ENCODE results near the gene ZNF135.
A peak's percentile ranks its signal among the peaks of the same experiment; 100 is the strongest.

ZNF135 gene

GRCh38 chr19:58097781-58098681, 38.9 kb downstream of the ZNF135 start, which contains the start of gene ZSCAN18:
Gene ZSCAN18 (minus strand): TSS chr19:58098231. CDS start chr19:58090267, 7,964 bp downstream.
- H3K36me3 ChIP-seq (ENCODE audit: insufficient read depth, low read length) = peaks cover 8% of the 10 kb centered on the region
- H3K27ac ChIP-seq (ENCODE audit: low read depth, low read length) = peak within 1 kb of the TSS; percentile 95
- no peaks in the 10 kb centered on the region for H3K27me3 ChIP-seq (ENCODE audit: control insufficient read depth in 1 of 2, insufficient read depth in 2 of 2, low read length in 2 of 2)
- H3K9ac ChIP-seq (ENCODE audit: low read length) = peak within 1 kb of the TSS; percentile 95
- peak within 1 kb of the TSS; percentile 80 to 97 for H3K4me3 ChIP-seq (ENCODE audit: low read depth in 1 of 2, low read length in 2 of 2)
- peaks cover 10% of the 10 kb centered on the region for H3K4me1 ChIP-seq (ENCODE audit: insufficient read depth, low read length)
- no peaks in the 10 kb centered on the region for H3K9me3 ChIP-seq (ENCODE audit: low read length)

- H3K9ac ChIP-seq (ENCODE audit: low read length) = peak overlapping the region; percentile 95
- no peaks in the 10 kb centered on the region for H3K27me3 ChIP-seq (ENCODE audit: control insufficient read depth in 1 of 2, insufficient read depth in 2 of 2, low read length in 2 of 2)
- H3K27ac ChIP-seq (ENCODE audit: low read depth, low read length) = peak overlapping the region; percentile 95
- peaks cover 10% of the 10 kb centered on the region for H3K4me1 ChIP-seq (ENCODE audit: insufficient read depth, low read length)
- H3K4me3 ChIP-seq (ENCODE audit: low read depth in 1 of 2, low read length in 2 of 2) = peak overlapping the region; percentile 80 to 97
- H3K36me3 ChIP-seq (ENCODE audit: insufficient read depth, low read length) = peaks cover 8% of the 10 kb centered on the region
- H3K9me3 ChIP-seq (ENCODE audit: low read length) = no peaks in the 10 kb centered on the region
These were observed 39.6 kb downstream of the ZNF135 start for GRCh38 chr19:58098682-58098998.

GRCh38 chr19:58107778-58108545, 48.9 kb downstream of the ZNF135 start:
- H3K4me1 ChIP-seq (ENCODE audit: insufficient read depth, low read length) = no peaks in the 10 kb centered on the region
- H3K27me3 ChIP-seq (ENCODE audit: control insufficient read depth in 1 of 2, insufficient read depth in 2 of 2, low read length in 2 of 2) = no peaks in the 10 kb centered on the region
- H3K4me3 ChIP-seq (ENCODE audit: low read depth in 1 of 2, low read length in 2 of 2) = no peak overlapping the region
- peaks cover 22% of the 10 kb centered on the region for H3K9me3 ChIP-seq (ENCODE audit: low read length)
- H3K27ac ChIP-seq (ENCODE audit: low read depth, low read length) = no peak overlapping the region
- no peak overlapping the region for H3K9ac ChIP-seq (ENCODE audit: low read length)
- H3K36me3 ChIP-seq (ENCODE audit: insufficient read depth, low read length) = no peaks in the 10 kb centered on the region

DNA sequence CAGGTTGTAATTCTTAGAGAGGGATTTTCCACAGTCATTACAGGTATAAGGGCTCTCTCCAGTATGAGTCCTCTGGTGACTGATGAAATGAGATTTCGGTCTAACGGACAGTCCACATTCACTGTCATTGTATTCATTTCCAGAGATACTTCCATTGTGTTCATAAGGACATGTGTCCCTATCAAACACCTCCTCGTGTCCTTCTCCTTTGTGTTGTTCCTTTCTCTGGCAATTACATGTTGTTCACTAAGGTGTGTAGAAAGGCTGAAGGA, 49.4 kb downstream of the ZNF135 start:
- Histone ChIP-seq H3K27ac (ENCODE audit: low read depth, low read length) (no peak overlapping the region), H3K36me3 (ENCODE audit: insufficient read depth, low read length) (no peaks in the 10 kb centered on the region), H3K4me3 (ENCODE audit: low read depth in 1 of 2, low read length in 2 of 2) (no peak overlapping the region), H3K9ac (ENCODE audit: low read length) (no peak overlapping the region), H3K4me1 (ENCODE audit: insufficient read depth, low read length) (no peaks in the 10 kb centered on the region), H3K9me3 (ENCODE audit: low read length) (peaks cover 26% of the 10 kb centered on the region), H3K27me3 (ENCODE audit: control insufficient read depth in 1 of 2, insufficient read depth in 2 of 2, low read length in 2 of 2) (no peaks in the 10 kb centered on the region)

DNA sequence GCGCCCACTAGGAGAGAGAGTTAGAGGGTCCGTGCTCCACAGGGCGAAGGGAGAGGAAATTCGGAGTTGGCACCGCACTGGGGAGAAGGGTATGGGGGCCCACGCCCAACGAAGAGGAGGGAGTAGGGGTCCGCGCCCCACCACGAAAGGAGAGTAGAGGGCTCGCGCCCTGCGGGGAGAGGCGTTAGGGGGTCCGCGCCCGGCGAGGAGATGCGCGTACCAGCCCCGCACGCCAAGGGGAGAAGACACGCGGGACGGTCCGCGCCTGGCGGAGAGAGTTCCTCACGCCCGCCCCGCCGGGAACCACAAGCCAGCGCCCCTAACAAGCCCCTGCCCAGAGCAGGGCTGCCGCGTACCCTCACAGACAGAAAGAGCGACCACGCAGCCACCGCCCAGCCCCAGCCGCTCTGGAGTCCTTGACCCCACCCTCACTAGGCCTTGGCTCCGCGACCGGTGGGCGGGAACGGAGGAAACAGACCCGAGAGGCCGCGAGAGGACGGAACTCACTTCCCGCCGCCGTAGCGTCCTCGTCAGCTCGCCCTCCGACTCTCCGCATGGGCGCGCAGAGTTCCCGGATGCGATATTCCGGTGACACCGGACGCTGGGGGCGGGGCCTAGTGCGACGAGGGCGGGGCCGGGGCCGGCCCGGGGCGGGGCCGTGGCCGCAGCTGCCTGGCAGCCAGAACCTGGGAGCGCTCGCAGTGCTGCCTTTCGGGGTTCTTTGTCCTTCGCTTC, 58.9 kb downstream of the ZNF135 start:
- Histone ChIP-seq H3K9me3 (ENCODE audit: low read length) (peaks cover 33% of the 10 kb centered on the region), H3K27ac (ENCODE audit: low read depth, low read length) (no peak overlapping the region), H3K4me1 (ENCODE audit: insufficient read depth, low read length) (no peaks in the 10 kb centered on the region), H3K9ac (ENCODE audit: low read length) (no peak overlapping the region), H3K36me3 (ENCODE audit: insufficient read depth, low read length) (no peaks in the 10 kb centered on the region), H3K4me3 (ENCODE audit: low read depth in 1 of 2, low read length in 2 of 2) (no peak overlapping the region), H3K27me3 (ENCODE audit: control insufficient read depth in 1 of 2, insufficient read depth in 2 of 2, low read length in 2 of 2) (peaks cover 0 to 12% of the 10 kb centered on the region in 2 donors)

- Histone ChIP-seq H3K4me1 (ENCODE audit: insufficient read depth, low read length) (no peaks in the 10 kb centered on the region), H3K9me3 (ENCODE audit: low read length) (peaks cover 34% of the 10 kb centered on the region), H3K27me3 (ENCODE audit: control insufficient read depth in 1 of 2, insufficient read depth in 2 of 2, low read length in 2 of 2) (peaks cover 0 to 12% of the 10 kb centered on the region in 2 donors), H3K4me3 (ENCODE audit: low read depth in 1 of 2, low read length in 2 of 2) (no peak overlapping the region), H3K9ac (ENCODE audit: low read length) (no peak overlapping the region), H3K27ac (ENCODE audit: low read depth, low read length) (no peak overlapping the region), H3K36me3 (ENCODE audit: insufficient read depth, low read length) (no peaks in the 10 kb centered on the region)
These were observed 60.1 kb downstream of the ZNF135 start for GRCh38 chr19:58118979-58119733.

Data from muscle layer of colon (tissue), 2 donors.